ENCODE measurements around the gene CD300E. TPM values are rescaled to one million over a fixed set of nuclear protein-coding genes. Genes with fewer than 3 reads are reported as not detected.

Gene CD300E
- polyA plus RNA-seq, 1 experiment = not detected

DNA sequence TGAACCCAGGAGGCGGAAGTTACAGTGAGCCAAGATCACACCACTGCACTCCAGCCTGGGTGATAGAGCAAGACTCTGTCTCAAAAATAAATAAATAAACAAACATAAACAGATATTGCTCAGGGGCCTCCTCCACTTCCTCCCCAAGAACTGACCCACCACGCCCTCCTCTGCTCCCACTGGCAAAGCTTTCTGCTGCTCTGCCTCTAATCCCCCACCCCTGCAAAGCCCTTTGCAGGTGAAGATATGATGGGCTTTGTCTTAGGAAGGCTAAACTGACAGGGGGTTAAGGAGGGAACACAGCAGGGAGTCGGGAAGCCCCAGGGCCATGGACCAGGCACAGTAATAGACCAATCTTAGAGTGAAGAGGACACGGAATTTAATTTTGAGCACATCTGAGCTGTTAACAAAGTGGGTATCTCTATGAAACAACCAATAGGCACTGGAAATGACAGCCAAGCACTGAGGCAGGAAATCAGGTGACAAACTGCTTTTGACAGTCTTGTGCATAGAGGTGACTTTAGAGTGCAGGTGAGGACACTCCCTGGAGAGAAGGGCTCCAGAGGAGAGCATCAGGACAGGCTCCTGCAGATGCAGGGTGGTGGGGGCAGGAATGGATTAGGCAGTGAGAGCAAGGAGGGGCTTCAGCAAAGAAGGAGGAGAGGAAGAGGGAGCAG is 25.1 kb downstream of the CD300E start:
- no peak for DNase-seq (ENCODE audit: low read depth)
- ChIA-PET CTCF (no interaction called here), POLR2A (no interaction called here)
- Histone ChIP-seq H3K4me3 (ENCODE audit: low read depth, low read length) (no peak overlapping the region), H3K27me3 (ENCODE audit: control insufficient read depth, insufficient read depth, low read length) (no peaks in the 10 kb centered on the region), H3K36me3 (ENCODE audit: control insufficient read depth, insufficient read depth, low read length) (no peaks in the 10 kb centered on the region)
- TF ChIP-seq CTCF (IDR thresholded peaks at IDR 0.05; ENCODE audit: insufficient read depth, low read depth, low read length) = no peak

DNA sequence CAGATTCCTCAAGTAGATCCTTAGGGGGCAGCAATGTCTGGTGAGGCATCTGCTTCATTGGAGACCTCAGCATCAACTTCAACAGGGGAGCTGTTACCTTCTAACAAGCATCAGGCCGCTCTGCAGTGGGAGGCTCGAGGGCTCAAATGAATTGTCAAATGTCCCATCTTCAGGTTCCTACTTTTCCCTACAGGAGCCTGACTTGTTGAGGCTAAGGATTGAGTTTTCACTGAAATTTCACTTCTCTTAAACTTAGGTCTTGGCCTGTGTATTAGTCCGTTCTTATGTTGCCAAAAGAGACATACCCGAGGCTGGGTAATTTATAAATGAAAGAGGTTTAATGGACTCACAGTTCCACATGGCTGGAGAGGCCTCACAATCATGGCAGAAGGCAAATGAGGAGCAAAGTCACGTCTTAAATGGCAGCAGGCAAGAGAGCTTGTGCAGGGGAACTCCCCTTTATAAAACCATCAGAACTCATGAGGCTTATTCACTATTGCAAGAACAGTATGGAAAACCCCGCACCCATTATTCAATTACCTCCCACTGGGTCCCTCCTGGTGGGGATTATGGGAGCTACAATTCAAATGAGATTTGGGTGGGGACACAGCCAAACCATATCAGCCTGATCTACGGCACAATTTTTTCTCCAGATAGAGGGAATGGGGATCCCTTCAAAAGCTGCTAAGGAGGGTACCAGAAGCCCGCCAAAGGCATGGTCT is 26.3 kb downstream of the CD300E start:
- no peaks in the 10 kb centered on the region for H3K36me3 ChIP-seq (ENCODE audit: control insufficient read depth, insufficient read depth, low read length)
- no peak for TF ChIP-seq CTCF (IDR thresholded peaks at IDR 0.05; ENCODE audit: insufficient read depth, low read depth, low read length)
- POLR2A ChIA-PET = no interaction called here
- CTCF ChIA-PET = no interaction called here
- no peak overlapping the region for H3K4me3 ChIP-seq (ENCODE audit: low read depth, low read length)
- DNase-seq (ENCODE audit: low read depth) = no peak
- H3K27me3 ChIP-seq (ENCODE audit: control insufficient read depth, insufficient read depth, low read length) = no peaks in the 10 kb centered on the region

GRCh38 chr17:74595037-74595750 is 28.3 kb downstream of the CD300E start:
- Histone ChIP-seq H3K36me3 (ENCODE audit: control insufficient read depth, insufficient read depth, low read length) (no peaks in the 10 kb centered on the region), H3K4me3 (ENCODE audit: low read depth, low read length) (no peak overlapping the region), H3K27me3 (ENCODE audit: control insufficient read depth, insufficient read depth, low read length) (no peaks in the 10 kb centered on the region)
- DNase-seq (ENCODE audit: low read depth) = no peak
- CTCF ChIA-PET = no interaction called here
- no peak for TF ChIP-seq CTCF (IDR thresholded peaks at IDR 0.05; ENCODE audit: insufficient read depth, low read depth, low read length)
- POLR2A ChIA-PET = no interaction called here

DNA sequence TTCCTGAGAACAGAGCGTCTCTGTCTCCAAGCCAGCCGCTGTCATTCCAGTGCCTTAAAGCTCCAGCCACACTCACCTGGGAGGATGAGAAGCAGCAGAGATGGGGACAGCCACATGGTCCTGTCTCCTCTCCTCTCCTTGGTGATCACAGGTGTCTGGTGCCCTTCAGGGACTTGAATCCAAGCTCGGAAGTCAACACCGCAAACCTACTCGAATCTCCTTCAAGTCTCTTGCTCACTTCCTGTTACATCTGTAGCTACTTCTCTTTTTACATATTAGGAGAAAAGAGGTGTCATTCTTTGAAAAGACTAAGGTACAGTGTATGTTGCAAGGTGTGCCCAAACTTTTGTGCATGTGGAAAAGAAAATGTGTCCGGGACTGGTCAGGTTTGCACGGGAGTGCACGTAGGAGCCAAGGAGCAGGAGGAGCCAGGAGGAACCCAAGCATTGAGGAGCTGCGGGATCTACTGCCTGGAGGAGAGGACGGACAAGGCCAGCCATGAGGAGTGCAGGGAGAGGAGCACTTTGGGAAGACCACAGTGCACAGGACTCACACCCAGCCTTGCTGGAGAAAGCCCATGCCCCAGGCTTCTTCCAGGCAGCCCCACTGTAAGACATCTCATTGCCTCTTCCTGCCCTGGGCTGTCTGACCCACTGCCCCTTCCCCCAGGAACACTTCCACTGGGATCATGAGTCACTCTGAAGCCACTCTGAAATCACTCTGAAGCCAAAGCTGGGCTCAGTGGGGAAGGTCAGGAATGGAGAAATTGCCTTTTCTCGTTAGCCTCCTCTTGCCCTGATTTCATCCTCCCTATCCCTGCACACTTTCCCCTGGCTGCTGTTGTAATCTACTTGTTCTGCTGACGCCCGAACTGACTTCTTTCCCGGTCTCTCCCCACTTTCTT is 31.2 kb downstream of the CD300E start, which contains the start of gene CD300LD:
Gene CD300LD (minus strand): TSS at position 197 of the 904 bp plus-strand sequence. CDS start 81 bp downstream, at position 116.
- POLR2A ChIA-PET = no interaction called here
- no peaks in the 10 kb centered on the region for H3K27me3 ChIP-seq (ENCODE audit: control insufficient read depth, insufficient read depth, low read length)
- H3K36me3 ChIP-seq (ENCODE audit: control insufficient read depth, insufficient read depth, low read length) = no peaks in the 10 kb centered on the region
- TF ChIP-seq CTCF (IDR thresholded peaks at IDR 0.05; ENCODE audit: insufficient read depth, low read depth, low read length) = no peak
- no peak within 1 kb of the TSS for H3K4me3 ChIP-seq (ENCODE audit: low read depth, low read length)
- CTCF ChIA-PET = no interaction called here
- no peak for DNase-seq (ENCODE audit: low read depth)

Data from BJ (cell line).